Astrocyte (in vitro differentiated cells and primary cell): Measurements from ENCODE around the gene HOXA4.
A peak's percentile ranks its signal among the peaks of the same experiment; 100 is the strongest.

Experiments used
- CTCF ChIP-seq: IDR thresholded peaks from 2 replicates; pipeline ENCODE4 v1.5.1; 2011; ENCODE audit warnings: low read depth, mild to moderate bottlenecking, inconsistent platforms, low read length, moderate library complexity; ENCODE audit not compliant: insufficient read depth
- EZH2 ChIP-seq: IDR thresholded peaks from 2 replicates; pipeline ENCODE4 v1.6.1; 2012; ENCODE audit warnings: mild to moderate bottlenecking, low read length, inconsistent platforms; ENCODE audit not compliant: insufficient read depth

- TF ChIP-seq CTCF: no peak
- peak; percentile 63 for TF ChIP-seq EZH2
Observed at GRCh38 chr7:27151931-27152815, 21.6 kb upstream of the HOXA4 start, which contains the start of gene HOXA3.
